Activated CD8-positive, alpha-beta memory T cell treated with anti-CD3 and anti-CD28 coated beads for 48 hours (primary cell): ENCODE results near the gene RPAP2.
"Not testable (repeated sequence)": the region's sequence is repeated elsewhere in the genome, so short reads cannot be mapped to it uniquely, and the experiment has no call there.

Experiments used
- DNase-seq, 3 experiments: peaks; one replicate each; pipeline ENCODE4 v3.0.0-alpha.2; 2020; ENCODE audit warnings: low read depth in 2 of 3, low spot score in 2 of 3

Gene RPAP2

DNA sequence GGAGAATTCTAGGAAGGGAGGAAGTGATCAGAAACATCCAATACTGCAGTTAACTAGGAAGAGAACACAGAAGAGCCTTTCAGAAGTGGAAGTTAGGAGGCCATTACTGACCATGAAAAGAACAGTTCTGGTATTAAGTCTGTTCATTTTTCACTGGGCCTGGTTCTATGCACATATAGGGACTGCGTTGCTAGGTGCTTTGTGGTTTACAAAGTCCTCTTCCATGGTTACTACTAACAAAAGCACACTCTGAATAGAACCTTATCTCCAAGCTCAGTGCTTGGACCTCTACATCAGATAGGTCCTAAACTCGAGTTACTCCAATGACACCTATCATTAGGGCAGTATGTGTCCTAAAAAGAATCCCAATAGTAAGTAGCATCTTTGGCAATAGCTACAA lies 75.4 kb downstream of the RPAP2 start:
- no peak for DNase-seq

DNA sequence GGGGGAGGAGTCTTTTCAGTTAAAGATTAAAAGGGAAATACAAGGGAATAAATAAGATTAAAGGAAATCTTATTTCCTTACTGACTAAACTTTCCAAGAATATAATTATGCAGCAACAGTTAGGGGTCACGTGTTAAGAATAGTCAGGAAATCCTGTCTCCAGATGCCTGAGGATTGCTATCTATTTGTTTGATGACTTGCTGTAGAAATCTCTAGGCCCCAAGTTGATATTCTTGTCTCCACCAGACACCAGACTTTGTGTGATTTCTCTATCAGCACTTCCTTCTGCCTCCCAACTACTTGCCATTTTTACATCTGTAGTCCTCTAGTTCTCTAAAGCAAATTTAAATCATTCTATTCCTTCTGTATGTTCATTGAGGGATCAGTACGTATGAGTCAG lies 77.5 kb downstream of the RPAP2 start:
- no peak for DNase-seq

DNA sequence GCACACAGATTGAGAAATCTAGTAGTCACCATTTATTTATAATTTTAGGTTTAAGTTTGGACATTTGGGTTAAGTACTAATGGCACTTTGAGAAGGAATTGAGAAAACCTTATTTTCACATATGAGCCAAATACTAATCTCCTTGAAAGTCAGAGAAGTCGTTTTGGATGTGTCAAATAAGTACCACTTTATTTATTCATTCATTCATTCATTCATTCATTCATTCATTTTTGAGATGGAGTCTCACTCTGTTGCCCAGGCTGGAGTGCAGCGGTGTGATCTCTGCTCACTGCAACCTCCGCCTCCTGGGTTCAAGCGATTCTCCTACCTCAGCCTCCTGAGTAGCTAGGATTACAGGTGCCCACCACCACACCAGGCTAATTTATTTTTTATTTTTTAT lies 79.1 kb downstream of the RPAP2 start:
- not testable (repeated sequence) for DNase-seq

DNA sequence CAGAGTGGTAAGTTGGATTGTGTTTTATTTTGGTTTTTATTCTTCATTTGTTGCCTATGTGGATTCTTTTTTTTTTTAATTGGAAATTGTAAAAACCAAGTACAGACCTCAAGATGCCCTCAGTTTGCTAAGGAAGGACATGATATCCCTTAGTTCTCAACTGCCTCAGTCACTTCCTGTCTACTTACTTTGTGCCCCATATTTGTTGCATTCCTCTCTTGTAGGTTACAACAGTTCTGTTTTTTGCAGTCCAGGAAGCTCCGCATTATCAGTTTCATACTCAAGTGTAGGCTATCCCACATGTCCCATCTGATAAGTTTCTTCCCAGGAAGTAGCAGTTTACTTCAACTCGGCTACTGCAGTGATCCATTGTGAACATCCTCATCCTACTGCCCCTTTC lies 82.0 kb downstream of the RPAP2 start:
- DNase-seq = no peak

DNA sequence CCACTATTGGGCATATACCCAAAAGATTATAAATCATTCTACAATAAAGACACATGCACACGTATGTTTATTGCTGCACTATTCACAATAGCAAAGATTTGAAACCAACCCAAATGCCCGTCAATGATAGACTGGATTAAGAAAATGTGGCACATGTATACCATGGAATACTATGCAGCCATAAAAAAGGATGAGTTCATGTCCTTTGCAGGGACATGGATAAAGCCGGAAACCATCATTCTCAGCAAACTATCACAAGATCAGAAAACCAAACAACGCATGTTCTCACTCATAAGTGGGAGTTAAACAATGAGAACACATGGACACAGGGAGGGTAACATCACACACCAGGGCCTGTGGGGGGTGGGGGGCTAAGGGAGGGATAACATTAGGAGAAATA lies 95.1 kb downstream of the RPAP2 start:
- DNase-seq = not testable (repeated sequence)

DNA sequence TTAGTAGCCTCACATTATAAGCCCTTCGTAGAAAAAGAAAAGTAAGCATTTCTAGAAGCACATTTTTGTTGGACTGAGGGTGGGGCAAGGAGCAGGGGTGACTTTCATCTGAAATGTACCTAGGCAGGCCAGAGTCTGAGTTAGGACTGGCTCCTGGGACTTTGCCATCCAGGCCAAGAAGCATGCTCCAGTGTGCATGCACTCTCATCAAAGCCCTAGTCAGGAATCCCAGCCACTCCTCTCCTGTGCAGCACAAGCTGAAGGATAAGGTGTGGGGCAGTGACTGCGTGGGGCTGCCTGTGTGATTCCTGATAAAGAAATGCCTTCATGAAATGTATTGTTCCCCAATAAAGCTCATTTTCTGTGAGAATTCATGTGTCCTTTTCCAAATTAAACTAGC lies 99.7 kb downstream of the RPAP2 start:
- DNase-seq = no peak

DNA sequence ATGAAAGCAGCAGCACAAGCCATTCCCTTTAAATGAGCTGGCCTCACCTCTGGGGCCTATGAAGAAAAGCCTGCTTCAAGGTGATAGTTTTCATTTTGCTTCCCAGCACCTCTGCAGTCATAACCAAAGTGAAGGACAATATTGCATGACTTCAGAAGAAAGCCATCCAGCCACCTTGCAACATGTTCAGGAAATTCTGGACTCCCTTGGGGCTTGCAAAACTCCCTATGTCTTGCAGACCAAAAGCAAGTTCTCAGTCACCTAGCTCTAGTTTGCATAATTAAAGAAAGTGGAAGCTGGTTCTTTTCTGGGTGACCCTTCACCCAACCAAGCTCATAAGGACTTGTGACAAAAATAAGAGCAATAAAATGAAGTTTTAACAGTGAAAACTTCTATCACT lies 100.2 kb downstream of the RPAP2 start:
- no peak for DNase-seq

DNA sequence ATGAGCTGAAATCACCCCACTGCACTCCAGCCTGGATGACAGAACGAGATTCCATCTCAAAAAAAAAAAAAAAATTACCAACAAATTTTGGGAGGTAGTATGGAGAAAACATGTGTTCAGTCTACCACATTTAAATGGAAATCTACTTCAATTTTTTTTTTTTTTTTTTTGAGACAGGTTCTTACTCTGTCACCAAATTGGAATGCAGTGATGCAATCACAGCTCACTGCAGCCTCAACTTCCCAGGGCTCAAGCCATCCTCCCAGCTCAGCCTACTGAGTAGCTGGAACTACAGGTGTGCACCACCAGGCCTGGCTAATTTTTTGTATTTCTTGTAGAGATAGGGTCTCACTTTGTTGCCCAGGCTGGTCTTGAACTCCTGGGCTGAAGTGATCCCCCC lies 105.8 kb downstream of the RPAP2 start:
- no peak for DNase-seq

DNA sequence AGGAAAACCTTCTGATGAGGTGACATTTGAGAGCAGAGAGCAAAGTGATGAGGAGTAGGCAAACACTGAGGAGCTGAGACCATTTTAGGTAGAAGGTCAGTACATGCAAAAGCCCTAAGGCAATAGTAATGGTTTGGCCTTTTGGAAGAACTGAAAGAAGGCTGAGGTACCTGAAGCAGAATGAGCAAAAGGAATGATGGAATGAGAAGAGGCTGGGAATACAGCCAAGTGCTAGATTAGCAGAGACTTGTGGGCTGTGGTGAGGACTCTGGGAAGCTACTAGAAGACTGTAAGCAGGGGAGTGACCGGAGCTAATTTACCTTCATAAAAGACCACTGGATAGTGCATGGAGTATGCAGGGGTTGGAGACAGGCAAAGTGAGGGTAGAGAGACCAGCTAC lies 110.0 kb downstream of the RPAP2 start:
- DNase-seq = no peak

DNA sequence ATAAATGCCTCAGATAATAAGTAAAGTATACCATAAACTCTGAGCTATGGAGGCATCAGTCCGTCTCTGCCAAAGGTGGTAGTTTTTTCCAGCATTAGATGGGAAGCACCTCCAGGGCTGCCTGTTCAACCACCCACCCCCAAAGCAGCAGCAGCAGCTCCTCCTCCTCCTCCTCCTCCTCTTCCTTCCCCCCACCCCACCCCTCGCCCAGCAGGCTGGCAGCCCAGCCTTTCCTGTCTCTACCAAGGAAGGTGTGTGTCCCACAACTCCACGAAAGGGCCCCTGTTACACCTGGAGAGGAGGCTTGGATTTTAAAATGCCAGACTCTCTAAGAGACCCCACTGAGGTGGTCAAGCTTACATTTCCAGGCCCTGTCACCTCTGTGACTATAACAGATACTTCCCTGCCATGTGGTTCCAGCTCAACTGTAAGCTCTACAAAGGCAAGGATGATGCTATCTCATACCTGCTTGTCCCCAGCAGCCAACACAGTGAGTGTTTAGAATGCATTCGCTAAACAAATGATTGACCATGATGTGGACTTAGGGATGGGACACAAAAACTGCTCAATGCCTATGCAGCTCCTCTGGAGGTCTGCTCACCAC lies 111.2 kb downstream of the RPAP2 start:
- no peak for DNase-seq

DNA sequence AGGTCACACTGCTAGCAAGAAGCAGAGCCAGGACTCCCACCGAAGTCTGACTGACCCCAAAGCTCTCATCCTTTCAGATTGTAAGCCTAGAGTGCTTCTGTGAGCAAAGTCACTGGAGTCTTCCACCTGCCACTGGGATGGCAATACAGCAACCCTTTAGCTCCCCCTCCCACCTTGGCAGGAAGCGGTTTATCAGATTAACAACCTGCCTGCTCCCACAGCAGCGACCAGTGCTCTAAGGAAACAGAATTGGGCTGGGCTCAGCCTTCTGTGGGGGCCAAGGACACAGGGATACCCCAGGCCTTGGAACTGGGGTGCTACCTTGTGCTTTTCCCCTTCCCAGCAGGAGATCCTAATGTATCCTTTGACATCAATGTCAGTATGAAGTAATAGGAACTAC lies 111.8 kb downstream of the RPAP2 start:
- DNase-seq = no peak

DNA sequence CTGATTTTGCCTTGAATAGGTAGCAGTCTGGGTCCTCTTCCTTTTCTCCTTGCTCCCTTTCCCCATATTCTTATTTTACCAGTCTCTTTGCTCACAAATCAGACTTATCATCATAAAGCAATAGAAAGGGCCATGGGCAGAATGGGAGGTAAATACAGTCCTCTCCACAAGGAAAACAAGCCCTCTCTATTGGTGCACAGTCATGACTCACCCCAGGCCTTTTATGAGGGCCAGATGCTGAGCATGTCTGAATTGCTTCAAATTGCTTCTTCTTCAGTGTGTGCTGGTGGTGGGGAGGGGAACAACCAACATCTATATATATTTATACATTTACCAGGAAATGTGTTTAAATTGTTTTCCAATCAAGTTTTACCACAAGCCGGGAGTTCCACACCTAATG lies 112.7 kb downstream of the RPAP2 start:
- DNase-seq = no peak

DNA sequence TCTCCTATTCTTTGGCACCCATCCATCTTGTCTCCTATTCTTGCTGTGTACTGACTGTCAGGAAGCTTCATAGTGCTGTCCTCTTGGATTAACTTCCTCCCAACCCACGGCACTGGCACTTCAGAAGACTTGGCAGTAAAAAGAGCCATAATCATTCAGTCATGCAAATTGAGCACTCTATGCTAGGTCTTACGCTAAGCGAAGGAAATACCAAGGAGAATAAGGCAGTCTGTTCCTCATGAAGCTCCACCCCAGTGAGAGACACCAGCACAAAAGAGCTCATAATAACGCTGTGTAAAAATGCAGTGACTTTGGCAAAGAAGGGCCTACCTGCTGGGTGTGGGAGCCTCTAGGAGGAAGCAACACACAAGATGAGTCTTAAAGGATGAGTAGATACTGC lies 120.8 kb downstream of the RPAP2 start:
- no peak for DNase-seq

DNA sequence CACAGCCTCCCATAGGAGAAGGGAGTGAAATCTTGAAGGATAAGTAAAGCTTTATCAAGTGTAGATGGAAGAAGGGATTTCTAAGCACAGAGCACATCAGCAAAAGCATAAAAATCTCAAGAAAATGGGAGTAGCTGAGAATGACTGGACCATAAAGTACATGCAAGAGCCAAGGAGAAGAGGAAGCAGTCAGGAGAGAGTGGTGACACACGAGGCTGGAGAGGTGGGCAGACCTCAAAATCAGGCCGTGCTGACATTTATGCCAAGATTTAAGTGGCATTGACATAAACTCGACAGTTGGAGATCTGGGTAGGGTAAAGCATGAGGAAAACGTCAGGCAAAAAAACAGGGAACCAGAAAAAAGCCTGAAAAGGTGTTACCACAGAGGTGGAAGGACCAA lies 125.5 kb downstream of the RPAP2 start:
- DNase-seq = no peak

DNA sequence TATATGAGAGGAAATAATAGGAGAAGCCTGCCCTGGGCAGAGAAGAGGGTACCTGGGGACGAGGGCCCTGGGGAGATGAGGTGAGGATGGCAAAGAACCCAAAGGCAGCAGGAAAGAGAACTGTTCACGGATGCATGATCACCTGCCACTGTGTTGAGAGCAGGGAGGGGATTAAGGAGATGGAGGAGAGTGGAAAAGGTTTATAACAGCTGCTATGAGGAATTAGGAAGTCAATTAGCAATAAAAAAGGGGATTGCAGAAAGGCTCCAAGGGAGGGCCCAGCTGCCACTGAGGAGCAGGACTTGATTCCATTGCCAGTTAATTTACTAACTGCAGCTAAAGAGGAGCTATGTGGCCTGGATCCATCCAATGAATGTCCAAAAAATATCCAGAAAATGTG lies 126.8 kb downstream of the RPAP2 start:
- DNase-seq = no peak

DNA sequence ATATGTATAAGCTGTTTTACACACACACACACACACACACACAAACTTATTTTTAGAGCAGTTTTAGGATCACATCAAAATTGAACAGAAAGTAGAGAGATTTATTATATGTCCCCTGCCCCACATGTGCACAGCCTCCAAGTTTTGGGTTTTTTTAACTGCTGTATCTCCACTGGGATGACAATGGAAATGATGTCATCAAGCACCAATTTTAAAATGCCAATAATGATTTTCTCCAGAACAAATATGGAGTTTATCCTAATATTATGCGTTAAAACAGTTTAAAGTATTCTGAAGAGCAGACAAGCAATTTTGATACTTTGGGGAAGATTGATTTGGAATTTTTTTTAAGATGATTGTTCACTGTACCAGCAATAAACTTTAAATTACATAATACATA lies 131.2 kb downstream of the RPAP2 start:
- no peak for DNase-seq

DNA sequence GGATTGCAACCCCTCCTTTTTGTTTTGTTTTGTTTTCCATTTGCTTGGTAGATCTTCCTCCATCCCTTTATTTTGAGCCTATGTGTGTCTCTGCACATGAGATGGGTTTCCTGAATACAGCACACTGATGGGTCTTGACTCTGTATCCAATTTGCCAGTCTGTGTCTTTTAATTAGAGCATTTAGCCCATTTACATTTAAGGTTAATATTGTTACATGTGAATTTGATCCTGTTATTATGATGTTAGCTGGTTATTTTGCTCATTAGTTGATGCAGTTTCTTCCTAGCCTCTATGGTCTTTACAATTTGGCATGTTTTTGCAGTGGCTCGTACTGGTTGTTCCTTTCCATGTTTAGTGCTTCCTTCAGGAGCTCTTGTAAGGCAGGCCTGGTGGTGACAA lies 135.7 kb downstream of the RPAP2 start:
- DNase-seq = not testable (repeated sequence)

DNA sequence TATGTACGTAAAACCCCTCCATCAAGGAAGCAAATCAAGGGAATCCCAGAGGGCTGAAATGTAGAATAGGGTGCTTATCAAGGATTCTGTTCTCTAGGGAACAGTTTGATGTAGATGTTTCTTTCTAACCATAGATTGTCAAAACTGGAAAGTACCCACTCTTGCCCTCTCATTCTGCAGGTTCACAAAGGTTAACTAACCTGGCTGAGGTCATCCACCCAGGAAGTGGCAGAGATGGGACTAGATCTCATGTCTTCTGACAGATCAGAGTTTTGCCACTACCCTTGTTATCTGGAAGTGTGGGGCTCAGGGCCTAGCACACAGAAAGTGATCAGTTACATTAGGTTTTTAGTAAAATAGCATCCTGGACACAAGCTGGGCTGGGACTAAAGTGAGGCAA lies 140.4 kb downstream of the RPAP2 start:
- DNase-seq = no peak

DNA sequence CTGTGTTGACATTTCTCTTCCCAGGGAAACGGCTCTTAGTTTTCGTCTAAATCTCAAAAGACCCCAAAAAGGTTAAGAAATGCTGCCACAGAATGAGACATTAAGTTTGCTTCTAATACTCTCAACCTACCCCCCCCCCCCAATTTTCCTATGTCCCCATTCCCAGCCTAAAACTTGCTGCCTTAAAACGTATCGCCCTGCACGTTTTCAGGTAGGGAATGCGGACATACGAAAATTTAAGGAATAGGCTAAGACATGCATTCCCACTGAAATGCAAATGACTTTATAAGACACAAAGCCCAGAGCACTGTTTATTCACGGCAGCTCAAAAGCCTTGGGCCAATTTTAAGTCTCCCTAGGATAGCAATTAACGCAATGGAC lies 142.4 kb downstream of the RPAP2 start:
- DNase-seq = no peak

DNA sequence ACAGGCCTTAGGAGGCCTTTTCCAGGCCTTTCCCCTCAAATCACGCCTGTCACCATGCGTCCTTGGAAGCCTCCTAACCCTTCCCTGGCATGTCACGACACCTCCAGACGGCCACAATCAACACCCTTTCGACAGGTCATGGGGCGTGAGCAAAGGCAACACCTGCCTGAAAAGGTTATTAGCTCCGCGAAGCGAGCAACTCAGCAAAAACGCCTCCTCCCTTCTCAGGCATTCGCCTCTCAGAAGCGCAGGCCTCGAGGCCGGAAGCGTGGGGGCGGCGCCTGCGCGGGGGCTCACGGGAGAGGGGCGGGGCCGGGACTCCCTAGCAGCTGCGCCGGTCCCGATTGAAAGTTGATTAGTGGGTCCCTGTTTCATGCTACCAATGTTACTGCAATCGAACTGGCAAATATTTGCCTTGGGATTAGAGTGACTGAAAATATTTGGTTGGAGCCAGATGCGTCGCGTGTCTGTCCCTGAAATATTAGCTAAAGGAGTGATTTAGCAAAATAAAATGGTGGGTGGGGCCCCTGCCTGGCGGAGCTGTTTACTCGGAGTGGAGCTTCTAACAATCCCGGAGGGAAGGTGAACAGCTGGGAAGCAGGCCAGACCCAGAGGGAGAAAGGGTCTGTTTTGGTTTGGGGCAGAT lies 143.0 kb downstream of the RPAP2 start:
- DNase-seq = no peak

DNA sequence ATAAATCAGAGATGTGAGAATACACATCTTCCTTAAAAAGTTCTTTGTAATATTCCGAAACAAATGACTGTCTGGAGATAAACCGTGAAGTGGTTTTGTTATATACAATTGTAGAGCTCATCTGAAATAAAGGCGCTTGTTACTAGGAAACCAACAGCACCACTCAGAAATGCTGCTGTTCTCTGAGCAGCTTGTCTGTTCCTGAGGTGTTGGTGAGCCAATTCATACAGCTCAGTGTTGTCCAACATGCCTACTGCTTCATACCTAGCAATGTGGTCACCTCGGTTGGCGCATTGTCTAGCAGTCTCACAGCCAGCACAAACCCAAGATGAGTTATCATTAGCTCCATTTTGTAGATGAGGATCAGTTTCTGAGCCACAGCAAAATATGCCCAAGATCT lies 143.5 kb downstream of the RPAP2 start:
- no peak for DNase-seq

DNA sequence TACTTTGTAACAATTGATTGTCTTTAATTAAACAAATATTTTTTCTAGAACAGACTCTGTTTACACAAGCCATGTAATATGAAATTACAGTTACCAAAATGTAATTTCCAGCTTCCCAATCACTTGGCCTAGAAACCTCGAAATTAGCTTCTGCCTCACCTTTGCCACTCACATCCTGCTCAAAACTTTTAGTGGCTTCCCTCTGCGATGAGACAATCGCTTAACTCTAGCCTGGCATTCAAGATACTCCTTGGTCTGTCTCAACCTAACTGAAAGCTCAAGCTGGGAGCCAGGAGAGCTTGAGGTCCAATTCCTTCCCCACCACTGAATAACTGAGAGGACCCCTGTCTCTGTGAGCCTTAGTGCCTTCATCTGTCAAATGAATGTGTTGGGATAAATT lies 145.0 kb downstream of the RPAP2 start:
- no peak for DNase-seq

DNA sequence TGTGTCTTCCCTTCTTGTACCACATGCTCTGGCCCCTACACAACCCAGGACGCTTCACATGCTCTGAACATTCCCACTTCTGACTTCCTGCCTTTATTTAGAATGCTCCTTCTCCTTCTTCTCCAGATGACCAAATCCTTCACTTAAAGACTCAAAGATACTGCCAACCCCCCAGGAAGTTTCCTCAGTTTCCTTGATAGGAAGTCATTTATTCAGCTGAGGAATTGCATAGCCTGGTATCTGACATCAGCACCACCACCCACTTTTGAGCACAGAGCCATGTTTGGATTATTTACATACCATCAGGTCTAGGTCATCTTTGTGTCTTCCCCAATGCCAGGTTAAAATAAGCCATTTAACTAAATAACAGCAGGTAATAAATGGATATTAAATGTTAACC lies 145.5 kb downstream of the RPAP2 start:
- no peak for DNase-seq

DNA sequence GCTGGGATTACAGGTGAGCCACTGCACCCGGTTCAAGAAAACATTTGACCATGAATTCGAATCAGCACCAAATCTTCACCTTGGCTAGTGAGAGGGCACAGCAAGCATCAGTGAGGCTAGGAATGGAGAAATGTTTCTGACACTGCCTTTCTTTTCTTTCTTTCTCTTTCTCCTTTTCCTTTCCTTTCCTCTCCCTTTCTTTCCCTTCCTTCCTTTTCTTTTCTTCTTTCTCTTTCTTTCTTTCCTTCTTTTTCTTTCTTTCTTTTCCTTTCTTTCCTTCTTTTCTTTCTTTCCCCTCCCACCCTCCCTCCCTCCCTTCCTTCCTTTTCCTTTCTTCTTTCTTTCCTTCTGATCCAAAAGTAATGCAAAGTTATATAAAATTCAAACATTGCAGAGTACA lies 147.0 kb downstream of the RPAP2 start:
- no peak for DNase-seq
